HG03575 (cell line): Measurements from ENCODE around the gene CORO6.

Experiments
- ATAC-seq: cut with Tn5 transposase; IDR thresholded peaks from one replicate; pipeline ENCODE4 v1.9.1; 2021; ENCODE audit not compliant: unreplicated experiment, insufficient number of reproducible peaks, low FRiP score; ENCODE audit errors: extremely low read depth

The CORO6 gene

DNA sequence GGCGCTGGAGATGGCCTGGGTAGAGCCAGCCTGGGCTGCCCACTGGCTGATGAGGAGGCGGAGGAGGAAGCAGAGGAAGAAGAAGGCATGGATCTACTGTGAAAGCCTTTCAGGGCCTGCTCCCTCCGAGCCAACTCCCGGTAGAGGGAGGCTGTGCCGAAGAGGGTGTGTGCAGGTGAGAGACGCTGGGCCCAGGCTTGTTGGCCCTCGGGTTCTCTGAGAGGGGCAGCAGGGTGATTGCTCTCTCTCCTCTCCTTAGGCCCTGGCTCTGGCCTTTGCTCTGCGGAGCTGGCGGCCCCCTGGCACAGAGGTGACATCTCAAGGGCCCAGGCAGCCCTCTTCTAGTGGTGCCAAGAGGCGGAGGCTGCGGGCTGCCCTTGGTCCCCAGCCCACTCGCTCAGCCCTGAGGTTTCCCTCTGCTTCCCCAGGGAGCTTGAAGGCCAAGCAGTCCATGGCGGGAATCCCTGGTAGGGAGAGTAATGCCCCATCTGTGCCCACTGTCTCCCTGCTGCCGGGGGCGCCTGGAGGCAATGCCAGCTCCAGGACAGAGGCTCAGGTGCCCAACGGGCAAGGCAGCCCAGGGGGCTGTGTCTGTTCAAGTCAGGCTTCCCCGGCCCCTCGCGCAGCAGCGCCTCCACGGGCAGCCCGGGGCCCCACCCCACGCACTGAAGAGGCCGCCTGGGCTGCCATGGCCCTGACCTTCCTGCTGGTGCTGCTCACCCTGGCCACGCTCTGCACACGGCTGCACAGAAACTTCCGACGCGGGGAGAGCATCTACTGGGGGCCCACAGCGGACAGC, 50.6 kb downstream of the CORO6 start:
- no peak for ATAC-seq

DNA sequence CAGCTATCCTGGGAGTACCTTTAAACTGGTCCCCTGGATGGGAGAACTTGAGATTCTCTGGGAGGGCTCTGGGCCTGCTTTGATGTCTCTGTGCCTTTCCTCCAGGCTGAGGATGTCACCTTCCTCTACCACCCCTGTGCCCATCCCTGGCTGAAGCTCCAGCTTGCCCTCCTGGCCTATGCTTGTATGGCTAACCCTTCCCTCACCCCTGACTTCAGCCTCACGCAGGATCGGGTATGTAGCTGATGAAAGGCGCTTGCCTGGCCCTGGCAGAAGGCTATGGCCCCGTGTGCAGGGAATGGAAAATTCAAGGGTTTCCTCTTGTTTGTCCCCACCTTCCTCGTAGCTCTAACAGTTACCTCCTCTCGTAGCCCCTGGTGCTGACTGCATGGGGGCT, 51.2 kb downstream of the CORO6 start:
- no peak for ATAC-seq

DNA sequence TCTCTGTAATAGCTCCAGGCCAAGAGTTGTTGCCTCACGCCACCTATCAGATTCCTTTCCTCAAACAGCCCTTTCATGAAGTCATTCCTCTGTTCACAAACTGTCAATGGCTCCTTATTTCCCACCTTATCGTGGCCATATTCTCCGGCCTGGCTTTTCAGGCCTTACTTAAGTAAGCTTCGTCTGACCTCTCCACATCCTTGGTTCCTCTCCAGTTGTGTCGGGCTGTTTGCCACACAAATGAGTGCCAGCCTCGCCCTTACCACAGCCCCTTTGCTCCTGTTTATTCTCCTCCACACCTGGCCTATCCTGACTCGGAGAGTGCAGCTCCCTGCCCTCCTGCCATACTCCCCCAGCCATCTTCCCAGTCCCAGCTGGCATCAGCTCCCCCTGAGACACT, 52.2 kb downstream of the CORO6 start:
- ATAC-seq, result no peak

DNA sequence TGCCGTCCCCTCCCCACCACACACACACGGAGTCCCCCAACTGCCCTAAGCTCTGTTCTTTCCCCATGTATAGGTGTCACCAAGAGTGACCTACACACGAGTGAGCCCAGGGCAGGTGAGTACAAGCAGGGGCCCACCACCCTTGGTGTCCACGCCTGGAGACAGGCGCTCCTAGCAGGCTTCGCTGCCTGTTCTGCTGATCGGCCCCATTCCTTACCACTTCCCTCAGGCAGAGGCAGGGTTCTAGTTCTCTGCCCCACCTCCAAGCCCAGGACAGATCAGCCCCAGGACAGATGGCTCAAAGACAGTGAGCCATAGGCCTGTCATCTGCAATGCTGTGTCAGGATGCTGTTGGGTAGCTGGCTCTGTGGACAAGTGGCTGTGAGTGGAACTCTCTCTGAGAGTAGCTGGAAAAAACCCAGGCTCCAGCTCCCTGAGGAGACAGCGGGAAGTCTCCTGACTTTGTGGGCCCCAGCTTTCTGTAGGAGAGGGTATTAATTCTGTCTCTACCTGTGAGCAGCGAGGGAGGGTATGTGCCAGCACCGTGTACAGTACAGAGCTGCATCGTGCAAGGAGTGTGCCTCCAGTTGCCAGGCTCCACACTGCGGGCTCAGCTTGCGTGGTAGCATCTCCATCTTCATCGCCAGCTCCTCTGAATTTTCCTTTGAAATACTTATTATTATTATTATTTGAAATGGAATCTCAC, 53.3 kb downstream of the CORO6 start:
- ATAC-seq, result no peak

DNA sequence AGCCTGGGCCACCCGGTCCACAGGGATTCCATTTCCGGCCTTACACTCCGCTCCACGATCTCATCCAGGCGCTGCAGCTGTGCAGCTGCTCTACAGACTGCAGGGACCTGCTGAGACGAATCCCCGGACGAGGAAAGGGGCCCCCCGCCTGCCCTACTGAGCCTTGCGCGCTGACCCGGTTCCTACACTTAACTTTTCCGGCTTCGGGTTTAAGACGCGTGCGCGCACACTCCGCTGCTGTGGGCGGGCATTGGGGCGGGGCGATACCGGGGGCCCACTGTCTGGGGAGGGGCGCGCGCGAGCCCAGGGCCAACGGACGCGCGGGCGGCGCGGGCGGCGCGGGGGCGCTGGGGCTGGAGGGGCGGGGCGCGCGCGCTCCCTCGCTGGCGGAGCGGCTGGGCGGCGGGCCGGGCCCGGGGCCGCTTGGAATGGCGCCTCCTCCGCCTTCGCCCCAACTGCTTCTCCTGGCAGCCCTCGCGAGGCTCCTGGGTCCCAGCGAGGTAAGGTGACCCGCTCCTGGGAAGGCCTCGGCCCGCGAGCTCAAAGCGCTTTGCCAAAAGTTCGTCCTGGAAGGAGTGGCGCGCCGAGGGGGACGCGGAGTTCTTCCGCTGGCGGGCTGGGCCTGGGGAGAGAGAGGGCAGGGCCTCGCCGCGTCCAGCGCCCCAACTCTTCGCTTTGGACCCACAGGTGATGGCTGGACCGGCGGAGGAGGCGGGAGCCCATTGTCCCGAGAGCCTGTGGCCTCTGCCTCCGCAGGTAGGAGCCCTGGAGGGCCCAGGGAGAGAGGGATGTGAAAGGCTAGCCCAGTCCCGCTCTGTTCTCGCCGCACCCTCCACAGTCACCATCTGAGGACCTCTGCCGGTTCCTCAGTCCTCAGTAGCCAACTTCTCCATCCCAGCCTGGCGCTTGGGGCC, 54.1 kb downstream of the CORO6 start, which contains the start of gene TP53I13:
TSS of gene TP53I13 (plus strand) at position 371 of the 914 bp plus-strand sequence. CDS start at position 429, 58 bp downstream.
- ATAC-seq, result no peak

DNA sequence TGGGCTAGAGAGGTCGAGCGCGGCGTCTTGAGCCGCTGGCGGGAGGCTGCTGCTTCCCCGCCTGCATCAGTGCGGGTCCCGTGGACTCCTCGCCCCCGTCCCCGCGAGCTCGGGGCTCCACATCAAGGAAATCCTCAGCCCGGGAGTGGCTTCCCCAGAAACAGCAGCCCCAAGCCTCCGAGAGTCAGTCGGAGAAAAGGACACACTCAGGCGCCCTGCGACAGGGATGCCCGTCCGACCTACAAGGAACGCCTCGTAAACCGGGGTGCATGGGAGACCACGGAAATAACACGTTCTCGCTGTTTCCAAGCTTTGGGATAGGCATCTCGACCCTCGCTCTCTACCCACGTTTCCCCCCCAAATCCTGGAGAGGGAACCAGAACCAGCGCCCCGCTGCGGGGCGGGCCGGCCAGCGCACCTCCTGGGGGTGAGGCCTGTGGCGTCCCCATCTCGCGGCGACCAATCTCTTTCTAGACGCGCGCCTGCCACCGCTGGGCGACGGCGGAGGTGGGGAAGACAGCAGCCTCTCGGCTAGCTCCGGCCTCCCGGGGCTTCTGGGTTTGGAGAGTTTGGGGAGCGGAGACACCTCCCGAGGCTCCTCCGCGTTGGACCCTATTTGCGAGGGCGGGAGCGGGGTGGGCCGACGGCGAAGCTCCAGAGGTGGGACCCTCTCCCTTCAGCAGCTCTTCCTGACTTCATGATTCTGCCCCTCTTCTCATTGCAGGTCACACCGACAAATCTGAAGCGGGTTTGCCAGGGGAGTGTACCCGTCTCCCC, 55.0 kb downstream of the CORO6 start:
- no peak for ATAC-seq

DNA sequence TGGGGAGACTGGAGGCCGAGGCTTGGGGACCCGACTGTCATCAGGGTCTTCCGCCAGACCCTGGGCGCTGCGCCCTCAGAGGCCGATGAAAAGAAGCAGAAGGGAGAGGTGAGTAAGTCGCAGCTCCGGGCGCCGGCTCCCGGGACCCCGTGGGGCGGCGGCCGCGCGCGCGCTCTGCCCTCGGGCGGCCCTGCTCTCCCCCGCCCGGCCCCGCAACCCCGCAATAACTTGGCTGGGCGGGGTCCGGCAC, 55.5 kb downstream of the CORO6 start:
- ATAC-seq, result no peak

DNA sequence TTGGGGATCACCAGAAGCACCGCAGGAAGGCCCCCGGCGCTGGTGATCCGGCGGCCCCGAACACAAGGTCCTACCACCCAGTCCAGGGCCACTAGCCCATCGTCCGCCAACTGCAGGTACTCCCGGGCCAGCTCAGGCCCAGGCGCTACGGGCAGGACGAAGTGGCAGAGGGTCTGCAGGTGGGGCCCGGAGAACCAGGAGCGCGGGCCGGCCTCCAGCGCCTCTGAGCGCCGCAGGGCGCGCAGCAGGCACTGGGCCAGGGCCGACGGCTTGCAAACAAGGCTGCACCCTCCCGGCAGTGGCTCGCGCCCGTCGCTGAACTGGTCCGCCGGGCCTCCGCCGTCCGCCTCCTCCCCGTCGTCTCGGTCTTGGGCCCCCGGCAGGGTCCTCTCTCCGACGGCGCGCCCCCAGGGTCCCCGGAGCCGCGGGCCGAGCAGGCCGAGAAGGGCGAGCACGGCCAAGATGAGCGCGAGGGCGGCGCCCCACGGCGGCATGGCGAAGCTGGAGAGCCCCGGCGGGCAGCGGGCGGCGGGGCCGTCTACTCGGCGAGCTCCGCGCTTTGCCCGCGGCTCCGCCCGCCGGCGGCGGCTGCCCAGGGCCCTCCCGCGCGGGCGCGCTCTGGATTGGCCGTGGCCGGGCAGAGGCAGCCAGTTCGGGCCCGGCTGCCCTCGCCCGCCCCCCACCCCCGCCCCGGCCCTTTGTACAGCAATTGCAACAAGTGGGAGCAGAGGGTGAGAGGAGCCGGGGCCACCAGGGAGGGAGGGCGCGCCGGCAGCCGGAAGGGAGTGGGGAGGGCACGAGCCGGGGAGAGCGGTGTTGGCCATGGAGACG, 56.0 kb downstream of the CORO6 start, which contains the start of gene ABHD15:
TSS of gene ABHD15 (minus strand) at position 565 of the 831 bp plus-strand sequence. CDS start at position 494, 71 bp downstream.
- no peak for ATAC-seq

DNA sequence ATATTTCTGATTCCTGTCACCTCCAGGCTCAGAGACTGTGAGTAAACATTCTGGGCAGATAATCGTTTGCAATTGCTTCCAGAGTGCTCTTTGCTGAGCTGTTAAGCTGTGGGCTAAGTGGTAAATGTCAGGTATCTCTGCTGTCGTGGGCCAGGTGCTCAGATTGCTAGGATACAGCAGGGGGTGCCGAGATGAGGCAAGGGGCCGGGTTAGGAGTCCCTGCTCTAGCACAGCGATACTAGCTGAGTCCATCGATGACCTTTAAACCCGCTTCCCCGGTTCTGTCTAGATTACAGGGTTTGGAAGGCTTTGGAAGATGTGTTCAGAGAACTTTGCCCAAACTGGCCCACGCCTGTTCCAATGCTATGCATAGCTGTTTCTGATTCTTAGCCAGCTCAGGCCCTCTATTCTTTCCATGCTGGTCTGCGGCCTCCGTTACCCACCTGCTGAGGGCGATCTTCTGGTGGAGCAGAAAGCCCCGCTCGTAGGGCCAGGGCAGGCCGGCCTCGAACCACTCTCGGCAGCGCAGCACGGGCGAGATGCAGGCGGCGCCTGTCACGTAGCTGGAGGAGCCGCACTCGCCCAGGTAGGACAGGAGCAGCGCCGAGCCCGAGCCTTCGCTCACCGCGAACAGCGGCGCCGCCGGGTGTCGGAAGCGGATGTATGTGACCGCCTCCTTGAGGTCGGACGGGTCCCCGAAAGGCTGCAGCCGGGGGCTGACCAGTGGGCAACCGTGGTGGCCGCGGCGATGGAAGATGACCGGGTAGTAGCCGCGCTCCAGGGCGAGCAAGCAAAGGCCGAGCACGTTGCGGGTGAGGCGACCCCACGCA, 56.9 kb downstream of the CORO6 start:
- no peak for ATAC-seq
